Upper lobe of right lung (tissue), 1 donor: ENCODE measurements around the gene CLDN5. TPM values are rescaled to one million over a fixed set of nuclear protein-coding genes. Genes with fewer than 3 reads are reported as not detected.

Experiments
- ATAC-seq: fragments of 200-7000 bp; cut with Tn5 transposase; one replicate; pipeline ENCODE4 v1.9.1; 2020; ENCODE audit warnings: mild to moderate bottlenecking, moderate library complexity
- DNase-seq: peaks from one replicate; pipeline ENCODE4 v3.0.0-alpha.2; 2020
- H3K27ac ChIP-seq: fragments of 200-600 bp; one replicate; pipeline ENCODE4 v1.8.0; 2022
- H3K27me3 ChIP-seq: fragments of 200-600 bp; one replicate; pipeline ENCODE4 v1.8.0; 2022; ENCODE audit warnings: mild to moderate bottlenecking
- H3K36me3 ChIP-seq: fragments of 200-600 bp; one replicate; pipeline ENCODE4 v1.8.0; 2022
- H3K4me1 ChIP-seq: fragments of 200-600 bp; one replicate; pipeline ENCODE4 v1.8.0; 2022
- H3K4me3 ChIP-seq: fragments of 200-600 bp; one replicate; pipeline ENCODE4 v1.8.0; 2022; ENCODE audit warnings: mild to moderate bottlenecking
- H3K9me3 ChIP-seq: fragments of 200-600 bp; one replicate; pipeline ENCODE4 v1.8.0; 2022
- CTCF ChIP-seq: fragments of 200-600 bp; IDR thresholded peaks from one replicate; pipeline ENCODE4 v1.8.0; 2022; ENCODE audit warnings: antibody characterized with exemption
- intact Hi-C: fragments of 100-400 bp; cut with DNase I; formaldehyde crosslinking; loops from one replicate; pipeline ENCODE4 v1.11.0; 2022
- total RNA-seq: library from RNA; stranded (reverse); fragmentation: NEBNext Ultra II Directional; extraction: Animal tissue kit (Norgen Biotek cat#: 25700); gene quantifications from one replicate; pipeline ENCODE4 v1.2.1, GENCODE V29; 2021
- donor health status: DM: no; HTN: yes; CAD: no; lungs with severe emphysema.

CLDN5 gene
- total RNA-seq, 1 donor from 2014 or later = 274 TPM

GRCh38 chr22:19499236-19499879, 24.9 kb downstream of the CLDN5 start:
- DNase-seq = no peak
- intact Hi-C loops = no loop called here

GRCh38 chr22:19498866-19499190, 25.4 kb downstream of the CLDN5 start:
- intact Hi-C loops = no loop called here

More at GRCh38 chr22:19499236-19499879, 24.9 kb downstream of the CLDN5 start:
- no peaks in the 10 kb centered on the region for H3K36me3 ChIP-seq
- ATAC-seq = no peak
- H3K4me1 ChIP-seq = no peaks in the 10 kb centered on the region
- H3K27ac ChIP-seq = no peak overlapping the region
- no peak for TF ChIP-seq CTCF
- no peaks in the 10 kb centered on the region for H3K9me3 ChIP-seq
- H3K4me3 ChIP-seq = no peak overlapping the region
- H3K27me3 ChIP-seq = no peaks in the 10 kb centered on the region

GRCh38 chr22:19498154-19498865, 25.9 kb downstream of the CLDN5 start:
- Histone ChIP-seq H3K4me3 (no peak overlapping the region), H3K36me3 (no peaks in the 10 kb centered on the region), H3K27ac (no peak overlapping the region), H3K9me3 (no peaks in the 10 kb centered on the region), H3K4me1 (no peaks in the 10 kb centered on the region), H3K27me3 (no peaks in the 10 kb centered on the region)
- DNase-seq (no peak), ATAC-seq (no peak)
- no peak for TF ChIP-seq CTCF
- intact Hi-C loops = no loop called here

More at GRCh38 chr22:19498866-19499190, 25.4 kb downstream of the CLDN5 start:
- no peaks in the 10 kb centered on the region for H3K36me3 ChIP-seq
- TF ChIP-seq CTCF = no peak
- H3K4me1 ChIP-seq = no peaks in the 10 kb centered on the region
- H3K27me3 ChIP-seq = no peaks in the 10 kb centered on the region
- H3K9me3 ChIP-seq = no peaks in the 10 kb centered on the region
- ATAC-seq (no peak), DNase-seq (no peak)
- H3K4me3 ChIP-seq = no peak overlapping the region
- H3K27ac ChIP-seq = no peak overlapping the region

- Histone ChIP-seq H3K27ac (no peak overlapping the region), H3K4me1 (no peaks in the 10 kb centered on the region), H3K27me3 (no peaks in the 10 kb centered on the region), H3K4me3 (no peak overlapping the region), H3K9me3 (no peaks in the 10 kb centered on the region), H3K36me3 (no peaks in the 10 kb centered on the region)
- no peak for DNase-seq
- TF ChIP-seq CTCF = no peak
- intact Hi-C loops = no loop called here
- ATAC-seq = peak; percentile 17
Observed at GRCh38 chr22:19497245-19497644, 27.0 kb downstream of the CLDN5 start.

GRCh38 chr22:19496324-19496630, 27.9 kb downstream of the CLDN5 start:
- Histone ChIP-seq H3K4me3 (no peak overlapping the region), H3K27ac (no peak overlapping the region), H3K36me3 (no peaks in the 10 kb centered on the region), H3K27me3 (no peaks in the 10 kb centered on the region), H3K9me3 (no peaks in the 10 kb centered on the region), H3K4me1 (no peaks in the 10 kb centered on the region)
- DNase-seq (no peak), ATAC-seq (no peak)
- no peak for TF ChIP-seq CTCF
- intact Hi-C loops = no loop called here
